Cardiac muscle cell (in vitro differentiated cells and primary cell): ENCODE data around the gene PLD5. TPM values are rescaled to one million over a fixed set of nuclear protein-coding genes. Genes with fewer than 3 reads are reported as not detected.
"Not testable (repeated sequence)": the region's sequence is repeated elsewhere in the genome, so short reads cannot be mapped to it uniquely, and the experiment has no call there.

Experiments
- DNase-seq, 2 donors: peaks; one replicate each; pipeline versions ENCODE4 v3.0.0 to v3.0.0-alpha.2; 2010 to 2017; ENCODE audit warnings: low read depth in 1 of 2, low spot score in 1 of 2
- H3K27ac ChIP-seq: fragments of 200-600 bp; sonication (generic); 2 replicates; pipeline ENCODE4 v1.5.1; 2016
- H3K27me3 ChIP-seq: fragments of 200-600 bp; sonication (generic); 2 replicates; pipeline ENCODE4 v1.6.0; 2016; ENCODE audit warnings: control low read depth
- H3K36me3 ChIP-seq: fragments of 200-600 bp; sonication (generic); 2 replicates; pipeline ENCODE4 v1.5.1; 2016; ENCODE audit warnings: control low read depth
- H3K4me1 ChIP-seq: fragments of 200-600 bp; sonication (generic); 2 replicates; pipeline ENCODE4 v1.8.1; 2017; ENCODE audit warnings: low read depth, mild to moderate bottlenecking, mixed run types
- H3K4me3 ChIP-seq: fragments of 200-600 bp; sonication (generic); 2 replicates; pipeline ENCODE4 v1.5.1; 2016; ENCODE audit warnings: mild to moderate bottlenecking
- H3K9me3 ChIP-seq: fragments of 200-600 bp; sonication (generic); 2 replicates; pipeline ENCODE4 v1.5.1; 2017; ENCODE audit warnings: low read depth, mild to moderate bottlenecking, control low read depth
- polyA plus RNA-seq: library from polyadenylated mRNA; unstranded; fragments of >200 nt; fragmentation: Nextera tagmentation; extraction: Ambion mirVana; gene quantifications from 2 replicates; pipeline ENCODE4 v1.2.1, GENCODE V29; 2016
- total RNA-seq: library from RNA; depleted of rRNA; stranded (reverse); fragments of >200 nt; gene quantifications from 2 replicates; pipeline ENCODE4 v1.2.3, GENCODE V29; 2016
- TF ChIP-seq, protein P1 (sequence below): IDR thresholded peaks from 2 replicates; pipeline ENCODE4 v1.5.1; 2012; ENCODE audit warnings: low read depth, mild to moderate bottlenecking, low read length

Gene PLD5
- total and polyA plus RNA-seq, 2 experiments from 2014 or later, result 0.03 to 0.06 TPM

DNA sequence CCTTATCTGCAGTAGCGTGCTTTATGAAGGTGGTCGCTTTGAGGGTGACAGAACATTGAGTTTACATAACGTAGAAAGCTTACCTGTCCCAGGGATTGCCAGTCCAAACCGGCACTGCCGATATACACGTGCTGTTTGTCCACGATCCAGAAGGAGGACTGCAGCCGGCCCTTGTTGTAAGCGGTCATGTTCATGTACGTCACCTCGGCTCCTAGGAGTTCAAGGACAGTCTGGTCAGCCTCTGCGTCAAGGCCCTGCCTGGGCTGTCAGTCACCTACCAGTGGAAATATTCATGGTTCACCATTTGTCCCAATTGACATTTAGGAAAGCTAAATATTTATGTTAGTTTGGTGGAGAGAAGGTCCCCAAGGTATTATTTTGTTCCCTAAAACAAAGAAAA lies 304.6 kb downstream of the PLD5 start:
- Histone ChIP-seq H3K4me1 (no peaks in the 10 kb centered on the region), H3K27me3 (no peaks in the 10 kb centered on the region), H3K4me3 (no peak overlapping the region), H3K27ac (no peak overlapping the region), H3K9me3 (peaks cover 4% of the 10 kb centered on the region), H3K36me3 (no peaks in the 10 kb centered on the region)
- TF ChIP-seq, protein P1, sequence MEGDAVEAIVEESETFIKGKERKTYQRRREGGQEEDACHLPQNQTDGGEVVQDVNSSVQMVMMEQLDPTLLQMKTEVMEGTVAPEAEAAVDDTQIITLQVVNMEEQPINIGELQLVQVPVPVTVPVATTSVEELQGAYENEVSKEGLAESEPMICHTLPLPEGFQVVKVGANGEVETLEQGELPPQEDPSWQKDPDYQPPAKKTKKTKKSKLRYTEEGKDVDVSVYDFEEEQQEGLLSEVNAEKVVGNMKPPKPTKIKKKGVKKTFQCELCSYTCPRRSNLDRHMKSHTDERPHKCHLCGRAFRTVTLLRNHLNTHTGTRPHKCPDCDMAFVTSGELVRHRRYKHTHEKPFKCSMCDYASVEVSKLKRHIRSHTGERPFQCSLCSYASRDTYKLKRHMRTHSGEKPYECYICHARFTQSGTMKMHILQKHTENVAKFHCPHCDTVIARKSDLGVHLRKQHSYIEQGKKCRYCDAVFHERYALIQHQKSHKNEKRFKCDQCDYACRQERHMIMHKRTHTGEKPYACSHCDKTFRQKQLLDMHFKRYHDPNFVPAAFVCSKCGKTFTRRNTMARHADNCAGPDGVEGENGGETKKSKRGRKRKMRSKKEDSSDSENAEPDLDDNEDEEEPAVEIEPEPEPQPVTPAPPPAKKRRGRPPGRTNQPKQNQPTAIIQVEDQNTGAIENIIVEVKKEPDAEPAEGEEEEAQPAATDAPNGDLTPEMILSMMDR, result no peak
- no peak for DNase-seq

DNA sequence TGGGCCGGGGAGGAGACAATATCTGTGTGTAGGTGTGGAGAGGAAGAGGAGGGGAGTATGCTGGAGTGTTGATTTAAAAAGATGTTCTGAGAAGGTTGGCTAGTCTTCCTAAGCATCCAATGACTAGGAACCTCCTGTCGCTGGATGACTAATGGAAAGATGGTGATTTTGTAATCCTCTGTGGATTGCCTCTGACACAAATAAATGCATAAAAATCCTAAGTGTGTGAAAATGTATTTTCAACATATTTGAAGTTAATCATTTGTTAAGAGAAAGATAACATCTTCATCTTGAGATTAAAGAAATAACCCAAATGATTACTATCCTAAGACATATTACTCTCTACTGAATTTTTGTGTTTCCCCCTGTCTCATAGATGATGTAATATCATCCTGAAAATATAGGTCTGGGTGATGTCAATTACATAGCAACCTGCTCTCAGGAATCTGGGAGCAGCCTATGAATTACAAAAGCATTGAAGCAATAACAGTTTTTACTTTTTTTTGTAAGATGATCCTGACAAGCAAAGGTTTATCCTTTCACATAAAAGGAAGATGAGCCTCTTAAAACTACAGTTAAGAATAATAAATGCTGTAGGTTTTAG lies 305.1 kb downstream of the PLD5 start:
- TF ChIP-seq, protein P1, result no peak
- Histone ChIP-seq H3K4me1 (no peaks in the 10 kb centered on the region), H3K36me3 (no peaks in the 10 kb centered on the region), H3K9me3 (peaks cover 4% of the 10 kb centered on the region), H3K4me3 (no peak overlapping the region), H3K27me3 (no peaks in the 10 kb centered on the region), H3K27ac (no peak overlapping the region)
- no peak for DNase-seq

DNA sequence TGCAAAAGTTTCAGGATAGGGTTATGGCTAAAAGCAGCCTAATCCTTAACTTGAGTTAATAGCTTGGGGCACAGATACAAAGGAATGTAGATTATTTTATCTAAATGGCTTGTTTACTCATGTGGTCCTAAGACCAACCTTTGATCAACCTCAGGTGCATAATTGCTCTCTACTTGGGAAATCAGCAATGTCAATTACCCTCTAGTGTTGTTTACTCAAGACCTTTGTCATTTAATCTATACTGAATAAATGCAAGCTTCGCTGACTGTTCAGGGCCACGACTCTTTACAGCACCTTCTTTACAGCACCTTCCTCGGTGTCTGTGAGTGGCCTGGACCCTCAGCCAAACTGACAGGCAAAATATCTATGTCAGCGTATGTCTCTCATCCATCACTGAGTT lies 308.1 kb downstream of the PLD5 start:
- peaks cover 3% of the 10 kb centered on the region for H3K4me1 ChIP-seq
- H3K4me3 ChIP-seq, result no peak overlapping the region
- no peak for DNase-seq

DNA sequence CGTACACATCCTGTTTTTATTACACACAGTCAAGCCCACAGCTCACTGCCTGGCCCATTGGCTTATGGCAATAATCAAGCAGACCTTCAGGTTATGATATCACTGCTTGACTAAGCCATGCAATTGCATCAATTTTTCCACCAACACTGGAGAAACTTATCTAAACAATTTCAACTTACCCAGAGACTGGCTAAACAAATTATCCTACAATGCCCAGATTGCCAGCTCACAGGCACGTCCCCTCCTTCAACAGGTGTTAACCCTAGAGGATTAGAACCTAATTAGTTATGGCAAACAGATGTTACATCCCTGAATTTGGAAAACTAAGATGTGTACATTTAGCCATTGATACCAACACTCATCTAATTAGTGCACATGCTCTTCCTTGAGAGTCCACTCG lies 310.0 kb downstream of the PLD5 start:
- not testable (repeated sequence) for H3K9me3 ChIP-seq, H3K27me3 ChIP-seq, DNase-seq, H3K4me3 ChIP-seq, H3K27ac ChIP-seq, H3K36me3 ChIP-seq, H3K4me1 ChIP-seq

More for the DNA sequence above, 308.1 kb downstream of the PLD5 start:
- H3K36me3 ChIP-seq, result no peaks in the 10 kb centered on the region
- H3K9me3 ChIP-seq, result peaks cover 4% of the 10 kb centered on the region
- no peaks in the 10 kb centered on the region for H3K27me3 ChIP-seq
- TF ChIP-seq, protein P1, result no peak
- no peak overlapping the region for H3K27ac ChIP-seq

DNA sequence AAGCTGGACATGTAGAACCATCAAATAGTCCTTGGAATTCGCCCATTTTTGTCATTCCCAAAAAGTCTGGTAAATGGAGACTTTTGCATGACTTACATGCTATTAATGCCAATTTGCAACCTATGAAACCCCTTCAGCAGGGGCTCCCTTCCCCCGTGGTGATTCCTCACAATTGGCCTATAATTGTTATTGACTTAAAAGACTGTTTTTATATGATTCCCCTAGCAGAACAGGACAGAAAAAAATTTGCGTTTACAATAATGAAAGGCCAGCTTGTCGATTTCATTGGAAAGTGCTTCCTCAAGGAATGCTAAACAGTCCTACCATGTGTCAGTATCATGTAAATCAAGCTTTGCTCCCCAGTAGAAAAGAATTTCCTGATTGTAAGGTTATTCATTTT lies 311.5 kb downstream of the PLD5 start:
- not testable (repeated sequence) for DNase-seq, H3K36me3 ChIP-seq, H3K4me3 ChIP-seq, H3K9me3 ChIP-seq, H3K27me3 ChIP-seq, H3K4me1 ChIP-seq, H3K27ac ChIP-seq

DNA sequence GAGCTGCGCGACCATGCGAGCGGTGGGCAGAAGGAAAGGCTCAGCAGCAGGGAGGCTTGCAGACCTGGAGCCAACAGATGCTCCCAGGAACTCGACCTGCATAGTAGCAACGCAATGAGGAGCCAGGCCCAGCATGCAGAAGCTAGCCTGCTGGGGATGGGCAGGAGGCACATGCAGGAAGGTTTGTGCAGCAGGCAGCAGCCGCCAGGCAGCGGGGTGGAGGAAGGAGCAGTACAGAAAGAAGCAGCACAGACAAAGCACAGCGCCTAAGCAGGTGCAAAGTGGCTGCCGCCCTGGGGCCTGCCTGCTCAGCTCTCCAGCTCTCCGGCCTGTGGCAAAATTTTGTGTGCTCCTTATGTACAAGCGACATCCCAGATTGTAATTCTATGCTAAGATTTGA lies 312.1 kb downstream of the PLD5 start:
- DNase-seq, result no peak
- H3K4me1 ChIP-seq, result peaks cover 9% of the 10 kb centered on the region
- no peaks in the 10 kb centered on the region for H3K36me3 ChIP-seq
- no peak overlapping the region for H3K4me3 ChIP-seq
- H3K27me3 ChIP-seq, result no peaks in the 10 kb centered on the region
- no peak overlapping the region for H3K27ac ChIP-seq
- TF ChIP-seq, protein P1, result no peak
- peaks cover 4% of the 10 kb centered on the region for H3K9me3 ChIP-seq
